GM12874 (cell line): ENCODE data around the gene IL15.
A peak's percentile ranks its signal among the peaks of the same experiment; 100 is the strongest.

Experiments used
- TF ChIP-seq, protein P1 (sequence below): IDR thresholded peaks from 2 replicates; pipeline ENCODE4 v1.5.1; 2011; ENCODE audit warnings: low read depth, mild to moderate bottlenecking, control low read depth, low read length, moderate library complexity; ENCODE audit not compliant: insufficient read depth

Gene IL15

DNA sequence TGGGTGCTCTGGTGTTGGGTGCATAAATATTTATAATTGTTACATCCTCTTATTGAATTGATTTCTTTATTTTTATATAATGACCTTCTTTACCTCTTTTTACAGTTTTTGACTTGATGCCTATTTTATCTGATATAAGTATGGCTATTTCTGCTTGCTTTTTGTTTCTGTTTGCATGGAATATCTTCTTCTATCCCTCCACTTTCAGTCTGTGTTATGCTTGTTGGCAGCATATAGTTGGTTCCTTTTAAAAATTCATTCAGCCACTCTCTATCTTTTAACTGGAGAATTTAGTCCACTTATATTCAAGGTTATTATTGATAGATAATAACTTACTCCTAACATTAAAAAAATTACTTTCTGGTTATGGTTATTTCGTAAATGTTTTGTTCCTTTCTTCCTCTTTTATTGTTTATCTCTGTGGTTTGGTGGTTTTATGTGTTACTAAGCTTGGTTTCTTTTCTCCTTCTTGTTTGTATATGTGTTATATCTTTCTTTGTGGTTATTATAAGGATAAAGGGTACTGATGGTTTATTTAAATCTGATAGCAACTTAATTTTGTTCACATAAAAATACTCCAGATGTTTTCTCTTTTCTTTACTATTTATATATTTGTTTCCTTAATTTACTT is 69.5 kb downstream of the IL15 start:
- TF ChIP-seq, protein P1, sequence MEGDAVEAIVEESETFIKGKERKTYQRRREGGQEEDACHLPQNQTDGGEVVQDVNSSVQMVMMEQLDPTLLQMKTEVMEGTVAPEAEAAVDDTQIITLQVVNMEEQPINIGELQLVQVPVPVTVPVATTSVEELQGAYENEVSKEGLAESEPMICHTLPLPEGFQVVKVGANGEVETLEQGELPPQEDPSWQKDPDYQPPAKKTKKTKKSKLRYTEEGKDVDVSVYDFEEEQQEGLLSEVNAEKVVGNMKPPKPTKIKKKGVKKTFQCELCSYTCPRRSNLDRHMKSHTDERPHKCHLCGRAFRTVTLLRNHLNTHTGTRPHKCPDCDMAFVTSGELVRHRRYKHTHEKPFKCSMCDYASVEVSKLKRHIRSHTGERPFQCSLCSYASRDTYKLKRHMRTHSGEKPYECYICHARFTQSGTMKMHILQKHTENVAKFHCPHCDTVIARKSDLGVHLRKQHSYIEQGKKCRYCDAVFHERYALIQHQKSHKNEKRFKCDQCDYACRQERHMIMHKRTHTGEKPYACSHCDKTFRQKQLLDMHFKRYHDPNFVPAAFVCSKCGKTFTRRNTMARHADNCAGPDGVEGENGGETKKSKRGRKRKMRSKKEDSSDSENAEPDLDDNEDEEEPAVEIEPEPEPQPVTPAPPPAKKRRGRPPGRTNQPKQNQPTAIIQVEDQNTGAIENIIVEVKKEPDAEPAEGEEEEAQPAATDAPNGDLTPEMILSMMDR = no peak

- TF ChIP-seq, protein P1 = no peak
Measured at GRCh38 chr4:141706445-141706844, 70.1 kb downstream of the IL15 start.

DNA sequence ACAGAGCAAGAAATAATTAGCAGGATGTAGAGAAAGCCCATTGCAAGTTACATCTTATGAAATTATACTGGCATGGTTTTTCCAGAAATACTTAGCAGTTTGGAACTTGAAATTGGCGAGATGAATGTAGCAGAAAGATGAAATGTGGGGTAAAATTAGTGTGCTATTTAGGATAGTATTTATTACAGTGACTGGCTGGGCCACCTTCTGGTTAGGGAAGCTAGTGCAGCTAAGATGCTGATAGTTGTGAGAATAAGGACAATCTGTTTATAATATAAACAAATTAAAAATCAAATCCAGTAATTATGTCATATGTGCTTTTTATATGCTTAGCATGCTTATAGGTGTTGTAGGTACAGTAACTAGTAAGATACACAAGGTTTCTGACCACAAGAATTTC is 74.8 kb downstream of the IL15 start:
- TF ChIP-seq, protein P1 = peak; percentile 47; the same call in 1 of the 2 replicates

- TF ChIP-seq, protein P1 = no peak
Measured at GRCh38 chr4:141713185-141713584, 76.8 kb downstream of the IL15 start.

DNA sequence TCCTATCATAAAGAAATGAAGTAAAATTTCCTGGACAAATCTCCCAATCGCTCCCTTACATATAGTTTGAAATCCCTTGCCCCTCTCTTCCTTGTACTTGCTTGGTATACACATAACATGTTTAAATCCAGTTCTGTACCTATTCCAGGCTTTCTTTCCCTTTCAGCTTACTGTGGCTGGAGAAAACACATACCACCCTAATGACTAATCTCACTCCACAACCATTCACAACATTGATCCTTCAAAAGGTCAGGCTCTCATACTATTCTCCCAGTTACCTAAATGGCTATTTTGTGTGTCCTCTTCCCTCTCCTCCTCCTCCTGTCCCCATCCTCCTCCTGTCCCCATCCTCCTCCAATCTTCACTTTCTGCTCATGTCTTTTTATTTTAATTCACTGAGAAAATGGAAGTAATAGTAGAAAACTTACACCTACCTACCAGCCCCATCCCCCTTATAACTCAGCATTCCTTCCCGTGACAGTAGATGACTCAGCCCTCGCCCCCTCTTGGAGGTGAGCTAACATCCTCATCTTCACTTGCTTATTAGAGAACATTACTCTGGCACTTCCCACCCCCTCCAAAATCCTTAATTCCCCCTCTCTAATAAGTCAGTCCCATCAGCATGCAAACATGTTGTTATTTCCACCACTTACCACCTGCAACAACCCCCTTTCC is 77.5 kb downstream of the IL15 start:
- TF ChIP-seq, protein P1 = no peak

- TF ChIP-seq, protein P1 = no peak
Measured at GRCh38 chr4:141719585-141719984, 83.2 kb downstream of the IL15 start.

GRCh38 chr4:141721174-141721573 is 84.8 kb downstream of the IL15 start:
- TF ChIP-seq, protein P1 = no peak
